ENCODE measurements around the gene SLC7A4. TPM values are rescaled to one million over a fixed set of nuclear protein-coding genes. Genes with fewer than 3 reads are reported as not detected.
"Not testable (repeated sequence)": the region's sequence is repeated elsewhere in the genome, so short reads cannot be mapped to it uniquely, and the experiment has no call there.

SLC7A4 gene, protein sequence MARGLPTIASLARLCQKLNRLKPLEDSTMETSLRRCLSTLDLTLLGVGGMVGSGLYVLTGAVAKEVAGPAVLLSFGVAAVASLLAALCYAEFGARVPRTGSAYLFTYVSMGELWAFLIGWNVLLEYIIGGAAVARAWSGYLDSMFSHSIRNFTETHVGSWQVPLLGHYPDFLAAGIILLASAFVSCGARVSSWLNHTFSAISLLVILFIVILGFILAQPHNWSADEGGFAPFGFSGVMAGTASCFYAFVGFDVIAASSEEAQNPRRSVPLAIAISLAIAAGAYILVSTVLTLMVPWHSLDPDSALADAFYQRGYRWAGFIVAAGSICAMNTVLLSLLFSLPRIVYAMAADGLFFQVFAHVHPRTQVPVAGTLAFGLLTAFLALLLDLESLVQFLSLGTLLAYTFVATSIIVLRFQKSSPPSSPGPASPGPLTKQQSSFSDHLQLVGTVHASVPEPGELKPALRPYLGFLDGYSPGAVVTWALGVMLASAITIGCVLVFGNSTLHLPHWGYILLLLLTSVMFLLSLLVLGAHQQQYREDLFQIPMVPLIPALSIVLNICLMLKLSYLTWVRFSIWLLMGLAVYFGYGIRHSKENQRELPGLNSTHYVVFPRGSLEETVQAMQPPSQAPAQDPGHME
- total RNA-seq = 0.70 and 1.3 TPM in 2 replicates
- 1.2 TPM for polyA plus RNA-seq (2012)

DNA sequence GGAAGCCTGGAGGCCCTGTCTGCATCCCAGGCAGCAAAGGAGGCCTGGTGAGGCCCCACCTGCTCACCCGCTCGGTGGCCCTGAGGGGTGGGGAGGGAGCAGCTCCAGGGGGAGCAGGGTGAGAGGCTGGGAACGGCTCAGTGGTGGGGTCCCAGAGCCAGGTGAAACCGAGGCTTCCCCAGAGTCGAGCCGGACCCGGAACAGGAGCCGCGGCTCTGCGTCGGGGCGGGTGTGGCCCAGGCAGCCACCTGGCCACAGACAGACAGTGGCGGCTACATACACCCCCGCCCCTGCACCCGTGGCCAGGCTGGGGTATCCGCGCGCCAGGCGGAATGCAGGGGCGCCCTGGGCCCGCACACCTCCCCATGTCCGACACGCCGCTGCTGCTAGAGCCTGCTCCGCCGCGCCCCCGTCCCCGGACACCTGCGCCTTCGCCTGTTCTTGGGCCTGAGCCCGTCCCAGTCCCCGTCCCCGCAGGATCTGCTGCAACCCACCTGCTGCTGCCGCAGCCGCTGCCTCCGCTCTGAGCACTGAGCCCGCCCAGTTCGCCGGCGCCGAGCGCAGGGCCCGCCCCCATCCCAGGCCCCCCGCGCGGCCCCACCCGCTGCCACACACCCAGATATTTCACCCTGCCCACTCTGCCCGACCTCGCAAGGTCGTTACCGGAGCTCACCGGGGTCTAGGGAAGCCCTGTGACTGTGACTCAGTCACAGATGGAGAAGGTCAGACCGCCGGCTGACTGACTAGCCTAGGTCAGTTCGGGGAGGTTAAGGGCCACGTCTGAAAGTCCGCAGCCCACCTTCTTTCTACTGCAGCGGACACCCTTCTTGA, at the start of gene SLC7A4:
Gene SLC7A4 (minus strand): TSS at position 525 of the 831 bp plus-strand sequence. CDS start 749 bp downstream, outside the sequence.
- DNase-seq (ENCODE audit: low read depth) = no peak

DNA sequence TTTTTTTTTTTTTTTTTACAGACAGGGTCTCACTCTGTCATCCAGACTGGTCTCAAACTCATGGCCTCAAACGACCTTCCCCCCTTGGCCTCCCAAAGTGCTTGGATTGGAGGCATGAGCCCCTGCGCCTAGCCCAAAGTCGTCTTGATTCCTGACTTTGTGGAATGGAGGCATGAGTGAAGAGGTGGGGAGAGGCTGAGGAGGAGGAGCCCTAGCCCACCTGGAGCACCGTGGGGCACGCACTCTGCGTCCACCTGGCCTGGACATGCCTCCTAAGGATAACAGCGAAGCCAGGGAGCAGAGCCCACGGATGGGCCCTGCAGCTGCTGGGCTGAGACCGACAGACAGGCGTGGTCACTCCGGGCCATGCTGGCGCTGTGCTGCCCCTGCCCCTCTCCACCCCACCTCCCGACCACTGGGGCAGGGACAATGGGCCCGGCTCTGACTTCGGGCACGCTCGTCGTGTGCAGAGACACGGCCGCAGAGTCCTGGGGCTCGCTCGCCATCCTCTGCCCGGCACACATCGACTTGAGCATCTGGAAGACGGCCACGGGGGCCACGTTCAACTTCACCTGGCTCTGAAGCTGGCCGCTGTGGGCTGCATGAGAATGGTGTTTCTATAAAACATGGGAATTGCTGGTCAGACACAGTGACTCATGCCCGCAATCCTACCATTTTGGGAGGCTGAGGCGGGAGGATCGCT, 48.2 kb upstream of the SLC7A4 start:
- DNase-seq (ENCODE audit: low read depth) = no peak

DNA sequence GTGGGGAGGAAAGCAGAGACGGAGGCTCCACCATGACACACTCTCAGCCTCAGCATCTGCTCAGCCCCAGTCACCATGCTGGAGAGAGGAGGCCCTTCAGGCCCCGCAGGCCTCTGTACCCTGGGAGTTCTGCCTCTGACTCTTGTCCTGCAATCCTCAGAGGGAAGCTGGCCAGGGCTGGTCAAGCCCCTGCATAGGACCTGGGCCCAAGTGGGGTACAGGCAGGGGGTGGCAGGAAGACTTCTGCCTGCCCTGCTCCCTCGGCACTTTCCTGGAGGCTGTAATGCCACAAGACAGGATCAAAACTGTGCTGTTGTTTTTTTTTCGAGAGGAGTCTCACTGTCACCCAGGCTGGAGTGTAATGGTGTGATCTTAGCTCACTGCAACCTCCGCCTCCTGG, 47.1 kb upstream of the SLC7A4 start:
- no peak for DNase-seq (ENCODE audit: low read depth)

DNA sequence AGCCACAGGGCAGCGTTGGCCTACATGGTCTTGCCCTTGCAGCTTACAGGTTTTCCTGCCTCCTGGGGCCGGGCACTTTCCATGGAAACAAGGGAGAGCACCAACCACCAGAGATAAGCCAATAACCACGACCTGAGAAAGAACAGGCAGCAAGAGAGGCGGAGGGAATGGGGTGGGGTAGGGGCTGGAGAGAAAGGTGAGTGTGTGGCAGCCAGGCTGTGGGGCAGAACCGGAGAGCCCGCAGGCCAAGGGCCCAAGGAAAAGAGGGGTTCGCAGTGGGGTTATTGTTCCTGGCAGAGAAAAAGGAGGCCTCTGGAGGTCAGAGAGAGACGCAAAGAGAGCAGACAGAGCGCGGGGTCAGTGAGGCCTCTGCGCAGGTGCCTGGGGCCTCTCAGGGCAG, 46.6 kb upstream of the SLC7A4 start:
- no peak for DNase-seq (ENCODE audit: low read depth)

DNA sequence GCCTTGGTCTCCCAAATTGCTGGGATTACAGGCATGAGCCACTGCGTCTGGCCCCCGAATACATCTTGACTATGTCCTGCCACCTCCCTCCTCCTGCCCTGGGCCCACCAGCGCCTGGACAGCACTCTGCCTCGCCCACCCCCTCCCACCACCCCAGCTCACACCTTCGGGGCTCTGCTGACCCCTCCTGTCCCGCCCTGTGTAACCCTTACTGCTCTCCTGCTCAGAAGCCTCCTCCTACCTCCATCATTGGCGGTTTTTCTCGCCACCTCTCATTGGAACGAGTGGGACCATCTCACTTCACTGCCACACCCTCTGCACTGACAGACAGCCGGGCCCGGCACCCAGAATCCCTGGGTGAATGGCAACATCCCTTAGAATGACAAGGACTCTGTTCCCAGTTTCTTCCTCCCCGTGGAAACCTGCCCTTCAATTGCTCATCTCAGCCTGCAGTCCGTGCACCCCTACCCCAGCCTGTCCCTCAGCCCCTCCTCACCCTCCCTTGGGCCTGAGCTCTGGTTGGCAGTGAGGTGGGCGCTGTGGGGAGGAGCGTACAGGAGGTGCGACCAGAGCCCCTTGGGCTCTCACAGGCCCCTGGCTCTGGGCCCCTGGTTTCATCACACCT, 45.6 kb upstream of the SLC7A4 start:
- DNase-seq (ENCODE audit: low read depth) = no peak

DNA sequence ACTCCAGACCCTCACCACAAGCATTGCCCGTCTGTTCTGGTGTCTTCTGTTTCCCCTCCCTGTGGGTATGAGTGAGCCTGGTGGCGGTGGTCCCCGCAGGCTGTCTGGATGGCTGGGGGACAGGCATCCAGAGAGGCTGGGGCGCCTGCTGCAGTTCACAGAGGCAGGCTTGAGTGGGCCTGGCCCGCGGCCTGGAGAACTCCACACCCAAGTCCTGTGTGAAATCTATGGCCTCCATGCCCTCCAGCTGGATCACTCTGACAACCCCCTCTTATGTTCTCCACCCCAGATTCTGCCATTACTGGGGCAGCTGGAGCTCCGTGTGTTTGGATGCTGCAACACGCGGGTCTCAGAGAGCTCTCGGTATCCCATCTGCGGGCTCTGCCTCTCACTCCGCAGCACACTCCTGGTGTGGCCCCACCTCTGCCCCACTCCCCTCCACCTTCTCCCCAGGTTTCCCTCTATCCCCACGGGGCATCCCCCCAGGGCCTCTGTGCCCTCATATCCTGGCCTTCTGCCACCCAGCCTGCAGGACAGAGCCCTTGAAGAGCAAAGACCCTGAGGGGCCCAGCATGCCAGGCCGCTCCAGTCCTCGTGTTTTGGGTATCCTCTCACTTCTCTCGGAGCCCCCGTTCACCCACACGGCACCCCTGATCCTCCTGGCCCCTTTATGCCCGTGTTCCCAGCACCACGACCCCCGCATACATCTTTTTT, 44.7 kb upstream of the SLC7A4 start:
- DNase-seq (ENCODE audit: low read depth) = no peak

DNA sequence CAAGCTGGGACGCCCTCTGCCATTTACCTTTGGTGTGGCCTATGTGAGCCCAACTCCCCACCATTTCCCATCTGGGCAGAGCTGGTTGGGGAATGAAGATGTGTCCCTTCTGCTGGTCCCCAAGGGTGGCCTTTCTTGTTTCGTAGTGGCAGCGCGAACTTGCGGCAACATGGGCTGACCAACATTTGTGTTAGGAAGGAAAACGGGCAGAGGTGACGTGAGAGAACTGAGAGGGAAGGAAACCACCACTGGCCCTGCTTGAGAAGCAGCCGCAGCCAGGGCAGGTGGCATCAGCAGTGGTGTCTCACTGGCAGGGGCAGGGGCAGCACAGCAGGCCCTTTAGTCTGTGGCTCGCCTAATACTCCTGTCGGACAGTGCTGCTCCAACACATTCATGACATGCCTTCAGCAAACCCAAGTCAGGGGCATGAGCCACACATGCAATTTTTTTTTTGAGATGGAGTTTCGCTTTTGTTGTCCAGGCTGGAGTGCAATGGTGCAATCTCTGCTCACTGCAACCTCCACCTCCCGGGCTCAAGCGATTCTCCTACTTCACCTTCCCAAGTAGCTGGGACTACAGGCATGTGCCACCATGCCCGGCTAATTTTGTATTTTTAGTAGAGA, 43.3 kb upstream of the SLC7A4 start:
- no peak for DNase-seq (ENCODE audit: low read depth)

DNA sequence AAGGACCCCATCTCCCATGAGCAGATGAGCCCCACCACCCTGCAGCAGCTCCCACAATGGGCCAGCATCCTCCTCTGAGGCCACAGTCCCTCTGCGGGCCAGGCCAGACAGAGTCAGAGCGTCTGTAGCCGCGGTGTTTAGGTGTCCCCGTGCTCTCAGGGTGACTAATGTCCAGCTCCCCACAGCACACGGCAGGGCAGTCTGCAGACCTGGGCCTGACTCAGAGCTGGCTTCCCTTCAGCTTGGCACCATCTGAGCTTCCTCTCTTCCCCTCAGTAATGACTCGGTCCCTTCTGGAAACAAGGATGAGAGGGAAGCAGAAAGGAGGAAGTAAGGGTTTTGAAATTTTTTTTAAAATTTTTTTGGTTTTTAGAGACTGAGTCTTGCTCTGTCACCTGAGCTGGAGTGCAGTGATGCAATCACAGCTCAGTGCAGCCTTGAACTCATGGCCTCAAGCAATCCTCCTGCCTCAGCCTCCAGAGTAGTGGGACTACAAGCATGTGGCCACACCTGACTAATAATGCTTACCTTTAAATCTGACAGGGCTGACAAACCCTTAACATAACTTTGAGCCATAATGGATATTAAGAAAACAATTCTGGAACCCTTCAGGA, 41.8 kb upstream of the SLC7A4 start:
- peak; percentile 78 for DNase-seq (ENCODE audit: low read depth)

DNA sequence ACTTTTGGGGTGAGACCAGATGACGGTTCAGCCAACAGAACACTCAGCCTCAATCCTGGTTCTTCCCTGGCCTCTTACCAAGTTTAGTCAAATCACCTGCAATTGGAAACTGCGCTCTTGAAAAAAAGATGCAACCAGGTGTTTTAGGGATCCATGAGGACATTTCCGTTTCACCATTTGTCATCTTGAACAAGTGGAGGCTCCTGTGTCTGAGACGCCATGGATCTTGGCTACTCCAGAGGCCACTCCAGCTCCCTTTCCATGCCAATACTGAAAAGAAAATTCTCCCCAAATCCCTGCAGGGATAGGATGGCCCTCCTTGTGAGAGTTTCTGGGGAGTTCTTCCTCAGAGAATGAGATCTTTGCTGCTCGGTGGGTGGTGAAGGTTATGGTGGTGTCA, 41.1 kb upstream of the SLC7A4 start:
- DNase-seq (ENCODE audit: low read depth) = no peak

DNA sequence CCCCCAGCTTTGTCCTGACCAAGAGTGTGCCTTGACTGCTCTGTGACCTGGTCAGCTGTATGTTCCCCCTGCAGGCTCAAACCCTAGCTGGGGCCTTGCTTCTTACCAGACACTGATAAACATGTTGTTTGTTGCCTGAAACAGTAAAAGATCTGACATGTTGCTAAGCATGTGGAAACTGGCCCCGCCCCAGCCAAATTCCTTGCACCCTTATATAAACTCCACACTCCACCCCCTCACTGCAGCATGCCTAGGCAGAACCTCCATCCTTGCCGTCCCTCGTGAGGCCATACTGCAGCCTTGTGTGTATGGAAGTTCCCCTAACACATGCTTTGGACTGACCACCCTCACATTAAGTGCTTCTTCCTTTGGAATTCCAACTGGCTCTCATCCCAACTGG, 40.7 kb upstream of the SLC7A4 start:
- no peak for DNase-seq (ENCODE audit: low read depth)

DNA sequence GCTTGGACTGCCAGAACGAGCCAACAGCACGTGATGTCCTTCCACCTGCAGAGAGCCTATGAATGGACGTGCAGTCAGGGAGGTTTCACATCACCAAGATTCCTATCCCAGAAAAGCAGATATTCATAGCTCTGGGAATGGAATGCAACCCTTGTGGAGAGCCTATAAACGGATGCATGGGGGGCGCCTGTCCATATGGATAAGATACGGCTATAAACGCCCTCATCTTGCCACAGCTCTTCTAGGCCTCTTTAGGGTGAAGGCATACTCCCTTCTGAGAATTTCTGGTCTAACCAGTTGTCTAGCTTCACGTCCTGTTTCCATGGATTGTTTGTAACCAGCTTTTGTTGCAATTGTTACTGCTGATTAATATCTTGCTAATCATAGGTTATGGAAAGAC, 39.4 kb upstream of the SLC7A4 start:
- not testable (repeated sequence) for DNase-seq (ENCODE audit: low read depth)

DNA sequence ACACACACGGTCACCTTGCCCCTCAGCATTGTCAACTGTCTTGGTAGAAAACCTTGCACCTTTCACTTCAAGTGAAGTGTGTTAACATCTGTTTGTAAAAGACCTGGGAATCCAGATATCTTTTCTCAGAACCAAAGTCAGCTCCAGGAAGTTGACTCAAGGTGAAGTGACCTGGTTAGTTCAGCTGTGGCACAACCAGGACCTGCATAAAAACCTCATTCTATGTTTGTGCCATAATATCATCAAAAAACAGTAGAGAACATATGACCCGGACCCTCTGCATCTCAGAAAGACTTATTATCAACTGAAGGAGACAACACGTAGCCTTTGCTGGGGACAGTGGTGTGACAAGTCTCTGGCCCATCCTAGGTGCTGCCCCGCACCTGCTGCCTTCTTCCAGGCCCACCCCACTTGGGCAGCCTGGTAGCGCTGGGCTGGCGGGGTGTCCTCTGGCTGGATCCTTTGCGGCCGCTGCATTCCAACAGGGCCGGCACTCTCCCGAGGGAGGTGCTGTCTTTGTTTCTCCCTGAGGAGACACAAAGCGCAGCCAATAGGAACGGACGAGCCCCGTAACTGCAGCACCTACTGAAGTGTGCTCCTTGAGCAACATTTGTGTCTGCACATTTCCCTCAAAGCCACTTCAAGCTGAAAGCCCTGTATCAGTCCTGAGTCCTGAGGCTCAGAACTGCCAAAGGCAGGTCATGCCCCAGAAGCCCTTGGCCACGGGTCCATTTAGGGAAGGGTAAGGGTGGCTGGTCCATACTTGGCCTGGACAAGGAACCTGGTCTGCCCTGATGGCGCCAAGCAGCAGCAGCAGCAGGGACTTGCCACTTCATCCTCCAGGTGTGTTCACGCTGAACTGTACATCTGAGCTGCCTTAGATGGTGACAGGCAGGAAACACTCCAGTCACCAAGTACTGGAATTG, 38.6 kb upstream of the SLC7A4 start:
- no peak for DNase-seq (ENCODE audit: low read depth)

DNA sequence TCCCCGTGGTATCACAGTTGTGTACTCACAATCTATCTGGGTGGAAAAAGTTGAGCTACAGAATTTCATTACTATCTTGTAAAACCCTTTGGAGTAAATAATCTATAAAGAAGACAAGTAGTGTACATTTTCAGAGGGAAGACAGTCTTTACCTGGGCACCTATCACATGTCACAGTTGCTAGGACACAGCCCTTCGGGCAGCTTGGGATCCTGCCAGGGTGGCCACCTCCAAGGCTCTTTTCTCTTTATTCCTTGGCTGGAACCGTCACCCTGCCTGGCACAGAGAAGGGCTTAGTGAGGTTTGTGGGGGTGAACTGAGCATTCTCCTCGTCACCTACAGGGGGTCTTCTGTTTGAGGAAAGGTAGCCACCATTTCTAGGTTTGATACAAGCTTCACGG, 37.0 kb upstream of the SLC7A4 start:
- DNase-seq (ENCODE audit: low read depth) = no peak

DNA sequence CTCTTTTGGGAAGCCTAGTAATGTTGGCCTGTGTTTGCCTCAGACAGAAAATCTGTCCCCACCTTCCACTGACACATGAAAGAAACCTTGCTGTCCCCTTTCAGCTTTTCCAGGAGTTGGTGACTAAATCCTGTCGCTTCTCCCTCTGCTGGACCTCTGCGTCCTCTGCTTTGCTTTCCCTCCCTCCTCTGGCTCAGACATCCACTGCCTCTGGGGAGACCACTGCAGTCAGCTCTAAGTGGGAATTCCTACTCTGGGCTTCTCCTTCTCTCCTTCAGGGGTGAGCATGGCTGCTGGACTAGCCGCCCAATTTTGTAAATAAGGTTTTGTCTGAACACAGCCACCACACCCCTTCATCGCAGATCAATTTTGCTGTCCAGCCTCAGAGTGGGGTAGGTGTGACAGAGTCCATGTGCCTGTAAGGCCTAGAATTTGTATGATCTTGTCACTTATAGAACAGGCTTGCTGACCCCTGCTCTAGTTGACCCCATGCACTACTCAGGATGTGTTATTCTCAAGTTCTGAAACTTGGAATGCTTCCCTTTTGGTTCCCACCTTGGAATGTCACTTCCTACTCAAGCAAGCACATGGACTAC, 36.4 kb upstream of the SLC7A4 start:
- no peak for DNase-seq (ENCODE audit: low read depth)

DNA sequence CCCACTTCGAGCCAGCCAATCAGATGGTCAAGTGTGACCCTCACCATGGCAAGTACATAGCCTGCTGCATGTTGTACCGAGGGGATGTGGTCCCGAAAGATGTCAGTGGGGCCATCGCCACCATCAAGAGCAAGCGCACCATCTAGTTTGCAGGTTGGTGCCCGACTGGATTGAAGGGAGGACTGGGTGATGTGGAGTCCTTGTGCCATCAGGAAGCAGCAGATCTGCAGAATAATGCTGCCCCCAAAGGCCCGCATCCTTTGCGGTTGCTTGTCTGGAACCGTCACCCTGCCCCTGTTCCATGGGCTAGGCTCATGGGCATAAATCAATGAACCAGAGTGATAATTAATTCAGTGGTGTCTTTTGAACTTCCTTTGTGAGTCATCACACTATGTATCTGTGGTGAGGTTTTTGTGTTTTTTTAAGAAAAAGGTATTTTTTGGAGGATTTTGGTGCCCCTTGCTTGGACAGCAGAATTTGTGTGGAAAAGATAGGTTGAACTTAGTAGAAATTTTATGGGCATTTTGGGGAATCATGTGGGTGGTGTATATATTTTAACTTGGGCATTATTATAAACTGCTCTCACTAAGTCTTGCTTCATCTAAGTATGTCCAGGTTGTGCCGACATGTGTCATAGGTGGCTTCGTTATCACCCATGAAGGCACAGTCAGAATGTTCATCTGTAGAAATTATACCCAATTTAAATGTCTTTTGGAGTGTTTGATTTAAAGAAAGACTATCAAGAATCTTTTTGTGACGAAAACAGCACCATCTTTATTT, 35.7 kb upstream of the SLC7A4 start:
- no peak for DNase-seq (ENCODE audit: low read depth)

DNA sequence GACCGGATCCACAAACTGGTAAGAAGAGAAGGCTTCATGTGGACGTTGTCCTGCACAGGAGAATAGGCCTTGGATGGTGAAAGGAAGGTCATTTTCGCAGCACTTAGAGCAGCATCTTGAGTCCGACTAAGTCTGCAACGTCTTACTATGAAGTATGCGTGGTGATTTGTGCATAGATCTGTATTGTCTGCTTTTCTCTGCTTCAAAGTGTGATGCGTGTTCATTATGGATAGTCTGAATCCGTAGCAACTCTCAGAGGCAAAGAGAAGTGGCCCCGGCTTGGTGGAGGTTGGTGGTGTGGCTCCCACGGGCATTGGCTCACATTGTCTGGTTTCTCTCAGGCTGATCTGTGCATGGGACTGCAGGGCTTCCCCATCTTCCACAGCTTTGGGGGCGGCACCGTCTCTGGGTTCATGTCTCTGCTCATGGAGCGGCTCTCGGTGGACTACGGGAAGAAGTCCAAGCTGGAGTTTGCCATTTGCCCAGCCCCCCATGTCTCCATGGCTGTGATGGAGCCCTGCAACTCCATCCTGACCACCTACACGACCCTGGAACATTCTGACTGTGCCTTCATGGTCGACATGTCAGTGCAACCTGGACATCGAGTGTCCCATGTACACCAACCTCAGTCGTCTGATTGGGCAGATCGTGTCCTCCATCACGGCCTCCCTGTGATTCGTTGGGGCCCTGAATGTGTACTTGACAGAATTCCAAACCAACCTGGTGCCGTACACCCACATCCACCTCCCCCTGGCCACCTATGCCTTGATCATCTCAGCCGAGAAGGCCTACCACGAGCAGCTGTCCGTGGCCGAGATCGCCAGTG, 34.9 kb upstream of the SLC7A4 start:
- DNase-seq (ENCODE audit: low read depth) = no peak
